ENCODE results near the gene C1orf159. TPM values are rescaled to one million over a fixed set of nuclear protein-coding genes. Genes with fewer than 3 reads are reported as not detected.

Gene C1orf159
- total RNA-seq, 1 donor from 2014 or later, result 8.0 TPM

- H3K9ac ChIP-seq, result no peak overlapping the region
- no peaks in the 10 kb centered on the region for H3K4me1 ChIP-seq
- DNase-seq (ENCODE audit: low spot score), result no peak
- no peak overlapping the region for H3K27ac Mint-ChIP-seq
- no peak for TF ChIP-seq EZH2phosphoT487 (IDR thresholded peaks at IDR 0.05)
- TF ChIP-seq EZH2 (IDR thresholded peaks at IDR 0.05), result no peak
- TF ChIP-seq, protein P1, sequence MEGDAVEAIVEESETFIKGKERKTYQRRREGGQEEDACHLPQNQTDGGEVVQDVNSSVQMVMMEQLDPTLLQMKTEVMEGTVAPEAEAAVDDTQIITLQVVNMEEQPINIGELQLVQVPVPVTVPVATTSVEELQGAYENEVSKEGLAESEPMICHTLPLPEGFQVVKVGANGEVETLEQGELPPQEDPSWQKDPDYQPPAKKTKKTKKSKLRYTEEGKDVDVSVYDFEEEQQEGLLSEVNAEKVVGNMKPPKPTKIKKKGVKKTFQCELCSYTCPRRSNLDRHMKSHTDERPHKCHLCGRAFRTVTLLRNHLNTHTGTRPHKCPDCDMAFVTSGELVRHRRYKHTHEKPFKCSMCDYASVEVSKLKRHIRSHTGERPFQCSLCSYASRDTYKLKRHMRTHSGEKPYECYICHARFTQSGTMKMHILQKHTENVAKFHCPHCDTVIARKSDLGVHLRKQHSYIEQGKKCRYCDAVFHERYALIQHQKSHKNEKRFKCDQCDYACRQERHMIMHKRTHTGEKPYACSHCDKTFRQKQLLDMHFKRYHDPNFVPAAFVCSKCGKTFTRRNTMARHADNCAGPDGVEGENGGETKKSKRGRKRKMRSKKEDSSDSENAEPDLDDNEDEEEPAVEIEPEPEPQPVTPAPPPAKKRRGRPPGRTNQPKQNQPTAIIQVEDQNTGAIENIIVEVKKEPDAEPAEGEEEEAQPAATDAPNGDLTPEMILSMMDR (IDR thresholded peaks at IDR 0.05), result no peak
- H3K36me3 ChIP-seq, result no peaks in the 10 kb centered on the region
- peaks cover 5% of the 10 kb centered on the region for H3K36me3 Mint-ChIP-seq
- no peaks in the 10 kb centered on the region for H3K9me3 ChIP-seq (ENCODE audit: low read depth)
- no peaks in the 10 kb centered on the region for H4K20me1 ChIP-seq (ENCODE audit: low read depth)
- H3K9me3 Mint-ChIP-seq, result peaks cover 18% of the 10 kb centered on the region
- H3K27me3 ChIP-seq, result no peaks in the 10 kb centered on the region
- H3K79me2 ChIP-seq (ENCODE audit: low read depth), result no peaks in the 10 kb centered on the region
- no peak overlapping the region for H3K4me2 ChIP-seq
- no peak overlapping the region for H3K27ac ChIP-seq
- H3K4me3 Mint-ChIP-seq, result no peak overlapping the region
- peaks cover 6% of the 10 kb centered on the region for H3K4me1 Mint-ChIP-seq
- H3F3A ChIP-seq (ENCODE audit: low read depth), result peaks cover 15% of the 10 kb centered on the region
- H3K4me3 ChIP-seq, result no peak overlapping the region
- no peak overlapping the region for H2AFZ ChIP-seq (replicated peaks)
- peaks cover 14% of the 10 kb centered on the region for H3K27me3 Mint-ChIP-seq (ENCODE audit: insufficient read depth, low read depth)
Observed at GRCh38 chr1:1148569-1148968, 32.7 kb upstream of the C1orf159 start.

DNA sequence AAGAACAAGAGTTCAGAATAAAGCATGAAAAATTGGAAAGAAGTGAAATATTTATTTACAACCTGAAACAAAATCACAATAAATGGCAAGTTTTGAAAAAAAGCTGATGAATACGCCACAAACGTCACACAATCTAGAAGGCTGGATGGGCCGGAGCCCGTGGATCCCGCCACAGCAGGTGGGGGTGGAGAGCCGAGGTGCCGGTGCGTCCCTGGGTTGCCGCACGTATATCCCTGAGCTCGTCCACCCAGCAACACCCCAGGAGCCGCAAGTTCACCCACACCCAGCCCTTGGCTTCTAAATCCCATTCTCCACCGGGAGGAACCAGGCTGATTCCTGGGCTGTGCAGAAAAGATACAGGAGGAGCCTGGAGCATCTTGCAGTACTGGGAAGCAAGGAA is 32.2 kb upstream of the C1orf159 start:
- H3K9me3 ChIP-seq (ENCODE audit: low read depth), result no peaks in the 10 kb centered on the region
- Mint-ChIP-seq H3K9me3 (peaks cover 12% of the 10 kb centered on the region), H3K27me3 (ENCODE audit: insufficient read depth, low read depth) (peaks cover 11% of the 10 kb centered on the region), H3K4me3 (no peak overlapping the region), H3K36me3 (peaks cover 2% of the 10 kb centered on the region), H3K27ac (no peak overlapping the region), H3K4me1 (peaks cover 6% of the 10 kb centered on the region)
- no peak overlapping the region for H3K9ac ChIP-seq
- H3K4me2 ChIP-seq, result no peak overlapping the region
- DNase-seq (ENCODE audit: low spot score), result no peak
- no peak overlapping the region for H3K27ac ChIP-seq
- no peaks in the 10 kb centered on the region for H3K4me1 ChIP-seq
- H3K4me3 ChIP-seq, result no peak overlapping the region
- H3K79me2 ChIP-seq (ENCODE audit: low read depth), result no peaks in the 10 kb centered on the region
- no peaks in the 10 kb centered on the region for H4K20me1 ChIP-seq (ENCODE audit: low read depth)
- peaks cover 10% of the 10 kb centered on the region for H3F3A ChIP-seq (ENCODE audit: low read depth)
- TF ChIP-seq EZH2phosphoT487 (IDR thresholded peaks at IDR 0.05), result no peak
- TF ChIP-seq EZH2 (IDR thresholded peaks at IDR 0.05), result no peak
- TF ChIP-seq, protein P1 (IDR thresholded peaks at IDR 0.05), result no peak
- H3K27me3 ChIP-seq, result no peaks in the 10 kb centered on the region
- no peaks in the 10 kb centered on the region for H3K36me3 ChIP-seq
- no peak overlapping the region for H2AFZ ChIP-seq (replicated peaks)

DNA sequence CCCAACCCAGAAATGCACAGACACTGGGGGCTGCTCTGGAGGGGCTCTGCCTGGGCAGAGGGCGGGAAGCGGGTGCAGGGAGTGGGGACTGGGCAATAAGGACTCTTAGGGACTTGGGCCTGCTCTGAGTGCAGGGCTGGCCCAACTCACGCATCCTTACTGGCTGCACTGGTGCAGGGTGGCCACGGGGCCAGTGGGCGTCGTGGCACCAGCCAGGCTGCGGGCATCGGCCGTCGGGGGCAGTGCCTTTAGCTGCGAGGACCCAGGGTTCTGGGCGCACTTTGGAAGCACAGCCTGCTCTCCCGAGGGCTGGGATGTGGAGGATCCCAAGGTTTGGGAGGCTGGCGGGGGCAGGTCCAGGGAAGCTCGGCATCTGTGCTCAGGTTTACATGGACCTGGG is 30.7 kb upstream of the C1orf159 start:
- TF ChIP-seq EZH2phosphoT487 (IDR thresholded peaks at IDR 0.05) (no peak), EZH2 (IDR thresholded peaks at IDR 0.05) (no peak)
- TF ChIP-seq, protein P1 (IDR thresholded peaks at IDR 0.05), result no peak
- no peaks in the 10 kb centered on the region for H3K36me3 Mint-ChIP-seq
- Histone ChIP-seq H3K4me3 (no peak overlapping the region), H3K4me1 (no peaks in the 10 kb centered on the region), H3K27me3 (no peaks in the 10 kb centered on the region), H3K9me3 (ENCODE audit: low read depth) (no peaks in the 10 kb centered on the region), H3K27ac (no peak overlapping the region), H3K36me3 (no peaks in the 10 kb centered on the region), H3F3A (ENCODE audit: low read depth) (no peaks in the 10 kb centered on the region), H4K20me1 (ENCODE audit: low read depth) (no peaks in the 10 kb centered on the region), H3K79me2 (ENCODE audit: low read depth) (no peaks in the 10 kb centered on the region), H3K9ac (no peak overlapping the region), H3K4me2 (no peak overlapping the region), H2AFZ (replicated peaks) (no peak overlapping the region)
- H3K9me3 Mint-ChIP-seq, result no peaks in the 10 kb centered on the region
- peaks cover 10% of the 10 kb centered on the region for H3K4me1 Mint-ChIP-seq
- H3K4me3 Mint-ChIP-seq, result no peak overlapping the region
- peak overlapping the region; percentile 97 for H3K27ac Mint-ChIP-seq
- DNase-seq (ENCODE audit: low spot score), result no peak
- peaks cover 5% of the 10 kb centered on the region for H3K27me3 Mint-ChIP-seq (ENCODE audit: insufficient read depth, low read depth)

Data from neural progenitor cell (in vitro differentiated cells).